HG03159 (cell line): Measurements from ENCODE around the gene CHAF1B.

Experiments
- ATAC-seq: cut with Tn5 transposase; IDR thresholded peaks from one replicate; pipeline ENCODE4 v1.9.1; 2021; ENCODE audit warnings: mild to moderate bottlenecking, moderate library complexity; ENCODE audit not compliant: unreplicated experiment

Gene CHAF1B

GRCh38 chr21:36461277-36461917 lies 76.2 kb downstream of the CHAF1B start:
- ATAC-seq: no peak

- no peak for ATAC-seq
These were observed 76.8 kb downstream of the CHAF1B start for GRCh38 chr21:36461918-36462486.

- no peak for ATAC-seq
These were observed 78.0 kb downstream of the CHAF1B start for GRCh38 chr21:36463204-36463603.

GRCh38 chr21:36463991-36464390 lies 78.8 kb downstream of the CHAF1B start:
- ATAC-seq: no peak

GRCh38 chr21:36464590-36464989 lies 79.4 kb downstream of the CHAF1B start:
- no peak for ATAC-seq

- no peak for ATAC-seq
These were observed 80.3 kb downstream of the CHAF1B start for GRCh38 chr21:36465478-36465877.

- ATAC-seq: no peak
These were observed 80.9 kb downstream of the CHAF1B start for GRCh38 chr21:36466061-36466511.
